NCI-H128 (cell line): Measurements from ENCODE around the gene ZDHHC3.

Experiments used
- DNase-seq: peaks from one replicate; lab custom pipeline; 2025; ENCODE audit not compliant: unreplicated experiment; lab: John Stamatoyannopoulos, UW

Gene ZDHHC3

GRCh38 chr3:44930911-44931310 lies 45.1 kb downstream of the ZDHHC3 start:
- no peak for DNase-seq

- no peak for DNase-seq
Measured at GRCh38 chr3:44929782-44930181, 46.2 kb downstream of the ZDHHC3 start.

- DNase-seq: no peak
Measured at GRCh38 chr3:44927371-44927770, 48.6 kb downstream of the ZDHHC3 start.

GRCh38 chr3:44926921-44927320 lies 49.1 kb downstream of the ZDHHC3 start:
- DNase-seq: no peak

GRCh38 chr3:44926172-44926571 lies 49.8 kb downstream of the ZDHHC3 start:
- DNase-seq: no peak

GRCh38 chr3:44924457-44925084 lies 51.4 kb downstream of the ZDHHC3 start:
- no peak for DNase-seq

- DNase-seq: no peak
Measured at GRCh38 chr3:44923632-44924456, 52.1 kb downstream of the ZDHHC3 start.

- no peak for DNase-seq
Measured at GRCh38 chr3:44920081-44920480, 55.9 kb downstream of the ZDHHC3 start.

- no peak for DNase-seq
Measured at GRCh38 chr3:44918581-44918980, 57.4 kb downstream of the ZDHHC3 start.

- DNase-seq: no peak
Measured at GRCh38 chr3:44918087-44918486, 57.9 kb downstream of the ZDHHC3 start.

GRCh38 chr3:44915702-44916438 lies 60.1 kb downstream of the ZDHHC3 start:
- no peak for DNase-seq

GRCh38 chr3:44914936-44915335 lies 61.0 kb downstream of the ZDHHC3 start:
- no peak for DNase-seq

- peak; percentile 40 for DNase-seq
Measured at GRCh38 chr3:44913868-44914468, 62.0 kb downstream of the ZDHHC3 start.

- no peak for DNase-seq
Measured at GRCh38 chr3:44910693-44911092, 65.3 kb downstream of the ZDHHC3 start.

GRCh38 chr3:44909063-44909462 lies 66.9 kb downstream of the ZDHHC3 start:
- no peak for DNase-seq

GRCh38 chr3:44907612-44908011 lies 68.4 kb downstream of the ZDHHC3 start:
- no peak for DNase-seq

GRCh38 chr3:44906997-44907396 lies 69.0 kb downstream of the ZDHHC3 start:
- DNase-seq: no peak

GRCh38 chr3:44905446-44906157 lies 70.4 kb downstream of the ZDHHC3 start:
- DNase-seq: no peak

GRCh38 chr3:44903751-44904150 lies 72.2 kb downstream of the ZDHHC3 start:
- DNase-seq: no peak

GRCh38 chr3:44903314-44903713 lies 72.7 kb downstream of the ZDHHC3 start:
- DNase-seq: no peak

GRCh38 chr3:44902628-44903027 lies 73.3 kb downstream of the ZDHHC3 start:
- DNase-seq: no peak
